ENCODE measurements around the gene TUT7. TPM values are rescaled to one million over a fixed set of nuclear protein-coding genes. Genes with fewer than 3 reads are reported as not detected.

Gene TUT7
- total and polyA plus RNA-seq, 4 donors, result 15.5 to 47.7 (median 26.2) TPM

DNA sequence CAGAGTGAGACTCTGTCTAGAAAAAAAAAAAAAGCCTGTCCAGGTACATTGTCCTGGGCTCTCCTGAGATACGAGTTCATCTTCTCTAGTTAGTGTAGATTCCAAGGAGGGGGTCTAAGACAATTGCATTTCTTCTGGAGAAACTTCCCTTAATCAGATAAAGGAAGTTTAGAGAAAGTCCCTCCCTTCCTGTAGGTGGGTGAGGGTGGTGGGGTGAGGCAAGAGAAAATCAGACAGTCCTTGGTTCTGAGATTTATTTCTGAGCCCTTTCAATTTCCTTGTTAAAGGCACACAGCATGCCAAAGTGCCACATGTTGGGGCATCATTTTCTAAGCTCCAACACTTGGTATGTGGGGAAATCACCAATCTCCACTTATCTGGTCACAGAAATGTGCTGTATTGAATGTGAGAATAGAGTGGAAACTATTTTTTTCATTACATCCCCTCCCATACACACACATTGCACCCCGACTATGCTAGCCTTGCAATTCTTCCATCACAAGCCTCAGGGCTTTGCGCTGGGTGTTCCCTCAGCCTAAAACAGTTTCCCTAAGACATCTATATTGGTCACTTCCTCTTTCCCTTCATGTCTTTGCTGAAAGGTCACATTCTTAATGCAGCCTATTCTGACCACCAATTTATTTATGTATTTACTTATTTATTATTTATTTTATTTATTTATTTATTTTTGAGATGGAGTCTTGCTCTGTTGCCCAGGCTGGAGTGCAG lies 5.1 kb upstream of the TUT7 start:
- no peak for TF ChIP-seq CTCF (IDR thresholded peaks at IDR 0.05; ENCODE audit: control extremely low read depth, extremely low read depth)
- H3K36me3 ChIP-seq (ENCODE audit: control insufficient read depth in 4 of 4, insufficient read depth in 4 of 4, low read length in 4 of 4), result no peaks in the 10 kb centered on the region
- peaks cover 0 to 2% (median 0%) of the 10 kb centered on the region in 5 donors for H3K4me1 ChIP-seq (ENCODE audit: control insufficient read depth in 5 of 5, insufficient read depth in 5 of 5, low read length in 5 of 5)
- H3K4me3 ChIP-seq, result no peak overlapping the region
- ATAC-seq (ENCODE audit: insufficient read depth, low FRiP score) (no peak), DNase-seq (no peak)
- no peak overlapping the region for H3K27ac ChIP-seq (ENCODE audit: low read depth in 1 of 2, low read length in 1 of 2)
- no peak overlapping the region for H3K9ac ChIP-seq (ENCODE audit: insufficient read depth in 1 of 2, low read length in 2 of 2)
- H3K9me3 ChIP-seq (ENCODE audit: control insufficient read depth in 4 of 4, insufficient read depth in 3 of 4, low read length in 3 of 4), result no peaks in the 10 kb centered on the region
- 52 to 56% methylated on average over 3 of the region's 3 CpGs for WGBS, 2 donors
- no peaks in the 10 kb centered on the region for H3K27me3 ChIP-seq (ENCODE audit: control insufficient read depth in 3 of 3, insufficient read depth in 3 of 3, low read length in 2 of 3)

GRCh38 chr9:86356871-86357866 lies 3.0 kb upstream of the TUT7 start:
- Histone ChIP-seq H3K4me3 (no peak overlapping the region), H3K9ac (ENCODE audit: insufficient read depth in 1 of 2, low read length in 2 of 2) (no peak overlapping the region), H3K9me3 (ENCODE audit: control insufficient read depth in 4 of 4, insufficient read depth in 3 of 4, low read length in 3 of 4) (no peaks in the 10 kb centered on the region), H3K27ac (ENCODE audit: low read depth in 1 of 2, low read length in 1 of 2) (no peak overlapping the region), H3K27me3 (ENCODE audit: control insufficient read depth in 3 of 3, insufficient read depth in 3 of 3, low read length in 2 of 3) (no peaks in the 10 kb centered on the region), H3K4me1 (ENCODE audit: control insufficient read depth in 5 of 5, insufficient read depth in 5 of 5, low read length in 5 of 5) (peaks cover 2 to 12% (median 9%) of the 10 kb centered on the region in 5 donors), H3K36me3 (ENCODE audit: control insufficient read depth in 4 of 4, insufficient read depth in 4 of 4, low read length in 4 of 4) (peaks cover 0 to 14% (median 4%) of the 10 kb centered on the region in 4 donors)
- ATAC-seq (ENCODE audit: insufficient read depth, low FRiP score) (no peak), DNase-seq (no peak)
- TF ChIP-seq CTCF (IDR thresholded peaks at IDR 0.05; ENCODE audit: control extremely low read depth, extremely low read depth), result no peak
- 81 to 90% methylated on average over 5 of the region's 5 CpGs for WGBS, 2 donors

DNA sequence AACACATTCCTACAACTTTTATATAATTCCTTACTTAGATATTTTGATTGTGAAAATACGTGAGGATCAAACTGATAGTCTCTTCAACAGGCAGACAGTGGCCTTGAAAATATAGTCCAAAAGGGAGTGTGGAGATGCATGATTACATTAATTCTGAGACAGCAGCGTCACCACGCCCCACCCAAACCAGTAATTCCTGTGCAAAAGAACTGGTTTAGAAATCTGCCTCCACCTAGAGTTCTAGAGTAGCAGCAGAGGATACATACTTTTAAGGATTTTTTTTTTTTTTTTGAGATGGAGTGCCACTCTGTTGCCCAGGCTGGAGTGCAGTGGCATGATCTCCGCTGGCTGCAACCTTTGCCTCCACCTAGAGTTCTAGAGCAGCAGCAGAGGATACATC lies 1.6 kb upstream of the TUT7 start:
- Histone ChIP-seq H3K4me1 (ENCODE audit: control insufficient read depth in 5 of 5, insufficient read depth in 5 of 5, low read length in 5 of 5) (peaks cover 6 to 15% (median 10%) of the 10 kb centered on the region in 5 donors), H3K4me3 (no peak overlapping the region), H3K27ac (ENCODE audit: low read depth in 1 of 2, low read length in 1 of 2) (no peak overlapping the region), H3K9ac (ENCODE audit: insufficient read depth in 1 of 2, low read length in 2 of 2) (no peak overlapping the region), H3K9me3 (ENCODE audit: control insufficient read depth in 4 of 4, insufficient read depth in 3 of 4, low read length in 3 of 4) (no peaks in the 10 kb centered on the region), H3K36me3 (ENCODE audit: control insufficient read depth in 4 of 4, insufficient read depth in 4 of 4, low read length in 4 of 4) (peaks cover 0 to 14% (median 6%) of the 10 kb centered on the region in 4 donors), H3K27me3 (ENCODE audit: control insufficient read depth in 3 of 3, insufficient read depth in 3 of 3, low read length in 2 of 3) (no peaks in the 10 kb centered on the region)
- no peak for ATAC-seq (ENCODE audit: insufficient read depth, low FRiP score)
- 89 to 94% methylated on average over 4 of the region's 4 CpGs for WGBS, 2 donors
- no peak for TF ChIP-seq CTCF (IDR thresholded peaks at IDR 0.05; ENCODE audit: control extremely low read depth, extremely low read depth)
- DNase-seq, result no peak

All from lung (tissue), 12 donors.